ENCODE results near the gene C11orf54.

C11orf54 gene

GRCh38 chr11:93741094-93741881, at the start of gene C11orf54, which contains the start of gene TAF1D:
C11orf54 (plus strand) TSS chr11:93741672; CDS start chr11:93747394, 5,722 bp downstream.
TAF1D (minus strand) TSS chr11:93741495; CDS start chr11:93739304, 2,191 bp downstream.
- DNase-seq (ENCODE audit: low read depth): peak; percentile 99

GRCh38 chr11:93694109-93694508, 47.4 kb upstream of the C11orf54 start:
- DNase-seq (ENCODE audit: low read depth): peak; percentile 17

- no peak for DNase-seq (ENCODE audit: low read depth)
Measured at GRCh38 chr11:93694557-93694956, 46.9 kb upstream of the C11orf54 start.

GRCh38 chr11:93697611-93698010, 43.9 kb upstream of the C11orf54 start:
- DNase-seq (ENCODE audit: low read depth): no peak

GRCh38 chr11:93700830-93701229, 40.6 kb upstream of the C11orf54 start:
- no peak for DNase-seq (ENCODE audit: low read depth)

- peak; percentile 27 for DNase-seq (ENCODE audit: low read depth)
Measured at GRCh38 chr11:93704237-93704636, 37.2 kb upstream of the C11orf54 start.

- DNase-seq (ENCODE audit: low read depth): no peak
Measured at GRCh38 chr11:93710239-93710638, 31.2 kb upstream of the C11orf54 start.

GRCh38 chr11:93712678-93713077, 28.8 kb upstream of the C11orf54 start:
- DNase-seq (ENCODE audit: low read depth): no peak

- no peak for DNase-seq (ENCODE audit: low read depth)
Measured at GRCh38 chr11:93715797-93716396, 25.6 kb upstream of the C11orf54 start.

GRCh38 chr11:93717501-93717900, 24.0 kb upstream of the C11orf54 start:
- no peak for DNase-seq (ENCODE audit: low read depth)

GRCh38 chr11:93718057-93718563, 23.4 kb upstream of the C11orf54 start:
- DNase-seq (ENCODE audit: low read depth): no peak

- no peak for DNase-seq (ENCODE audit: low read depth)
Measured at GRCh38 chr11:93719310-93719709, 22.2 kb upstream of the C11orf54 start.

- DNase-seq (ENCODE audit: low read depth): no peak
Measured at GRCh38 chr11:93720522-93720921, 20.9 kb upstream of the C11orf54 start.

GRCh38 chr11:93724089-93724488, 17.4 kb upstream of the C11orf54 start:
- DNase-seq (ENCODE audit: low read depth): no peak

GRCh38 chr11:93727985-93728791, 13.3 kb upstream of the C11orf54 start:
- DNase-seq (ENCODE audit: low read depth): peak; percentile 32

GRCh38 chr11:93728792-93729128, 12.7 kb upstream of the C11orf54 start:
- DNase-seq (ENCODE audit: low read depth): peak; percentile 30

GRCh38 chr11:93729129-93729616, 12.3 kb upstream of the C11orf54 start:
- peak; percentile 35 for DNase-seq (ENCODE audit: low read depth)

- no peak for DNase-seq (ENCODE audit: low read depth)
Measured at GRCh38 chr11:93730108-93731107, 11.1 kb upstream of the C11orf54 start.

GRCh38 chr11:93732237-93732892, 9.1 kb upstream of the C11orf54 start:
- no peak for DNase-seq (ENCODE audit: low read depth)

GRCh38 chr11:93733474-93733873, 8.0 kb upstream of the C11orf54 start:
- DNase-seq (ENCODE audit: low read depth): no peak
